GM19324 (cell line): ENCODE data around the gene SPATA2.
"Not testable (repeated sequence)": the region's sequence is repeated elsewhere in the genome, so short reads cannot be mapped to it uniquely, and the experiment has no call there.

ENCODE experiments used
- ATAC-seq: cut with Tn5 transposase; IDR thresholded peaks from one replicate; pipeline ENCODE4 v1.9.1; 2021; ENCODE audit warnings: mild to moderate bottlenecking, moderate library complexity; ENCODE audit not compliant: unreplicated experiment, low FRiP score

Gene SPATA2

GRCh38 chr20:49905415-49906091, 9.8 kb downstream of the SPATA2 start:
- no peak for ATAC-seq

GRCh38 chr20:49904440-49905214, 10.7 kb downstream of the SPATA2 start:
- no peak for ATAC-seq

- no peak for ATAC-seq
These were observed 13.7 kb downstream of the SPATA2 start for GRCh38 chr20:49901588-49901987.

- ATAC-seq: no peak
These were observed 15.6 kb downstream of the SPATA2 start for GRCh38 chr20:49899541-49900383.

GRCh38 chr20:49896204-49896603, 19.1 kb downstream of the SPATA2 start:
- no peak for ATAC-seq

- ATAC-seq: not testable (repeated sequence)
These were observed 19.7 kb downstream of the SPATA2 start for GRCh38 chr20:49895474-49896093.

GRCh38 chr20:49894073-49894470, 21.3 kb downstream of the SPATA2 start:
- ATAC-seq: no peak

- no peak for ATAC-seq
These were observed 21.9 kb downstream of the SPATA2 start for GRCh38 chr20:49893242-49894072.

- no peak for ATAC-seq
These were observed 22.5 kb downstream of the SPATA2 start for GRCh38 chr20:49892817-49893216.

- ATAC-seq: no peak
These were observed 23.1 kb downstream of the SPATA2 start for GRCh38 chr20:49892260-49892659.

- no peak for ATAC-seq
These were observed 23.7 kb downstream of the SPATA2 start for GRCh38 chr20:49891476-49892110.

GRCh38 chr20:49890471-49891361, 24.6 kb downstream of the SPATA2 start:
- ATAC-seq: no peak

GRCh38 chr20:49889935-49890333, 25.4 kb downstream of the SPATA2 start:
- ATAC-seq: no peak

GRCh38 chr20:49889001-49889934, 26.1 kb downstream of the SPATA2 start:
- ATAC-seq: no peak

GRCh38 chr20:49888212-49889000, 26.9 kb downstream of the SPATA2 start:
- no peak for ATAC-seq
